Stimulated activated CD4-positive, alpha-beta T cell treated with anti-CD3 and anti-CD28 coated beads, Interleukin-4, amount 100 ng/mL, for 1 hour (primary cell): ENCODE measurements around the gene PAX3.
"Not testable (repeated sequence)": the region's sequence is repeated elsewhere in the genome, so short reads cannot be mapped to it uniquely, and the experiment has no call there.

Experiments used
- DNase-seq: peaks from one replicate; pipeline ENCODE4 v3.0.0-alpha.2; 2020

The PAX3 gene

DNA sequence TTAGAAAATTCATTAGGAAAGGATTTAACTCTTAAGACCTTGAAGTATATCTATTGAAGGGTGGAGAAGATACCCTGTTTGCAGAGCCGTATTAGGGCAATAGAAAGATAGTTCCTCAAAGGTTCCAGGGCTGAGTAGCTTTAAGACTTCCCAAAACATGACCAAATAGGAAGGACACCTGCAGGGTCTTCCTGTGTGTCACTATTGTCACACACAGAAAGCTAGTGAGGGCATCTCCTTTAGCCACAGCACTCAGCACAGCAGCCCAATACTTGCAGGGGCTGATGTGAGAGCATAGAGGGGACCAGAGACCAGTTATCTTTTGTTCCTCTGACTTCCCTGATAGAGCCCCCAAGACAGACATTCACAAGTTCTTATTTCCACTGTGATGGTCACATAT is 93.7 kb downstream of the PAX3 start:
- DNase-seq: no peak

DNA sequence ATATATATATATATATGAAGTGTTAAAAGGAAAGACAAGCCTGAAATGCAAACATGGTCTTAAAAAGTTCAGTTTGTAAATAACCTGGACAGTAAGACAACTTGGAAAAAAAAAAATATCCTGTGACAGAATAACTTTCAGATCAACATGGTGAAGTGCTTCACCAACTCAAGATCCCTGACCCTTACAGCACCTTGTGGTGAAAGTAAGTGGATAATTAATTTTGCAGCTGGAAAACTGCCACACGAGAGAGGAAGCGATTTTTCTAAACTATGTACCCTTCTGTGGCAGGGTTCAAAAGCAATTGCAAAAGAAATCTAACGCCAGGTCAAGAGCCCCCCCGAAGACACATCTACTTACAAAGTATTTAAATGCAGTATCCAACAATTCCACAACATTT is 95.8 kb downstream of the PAX3 start:
- DNase-seq: no peak

DNA sequence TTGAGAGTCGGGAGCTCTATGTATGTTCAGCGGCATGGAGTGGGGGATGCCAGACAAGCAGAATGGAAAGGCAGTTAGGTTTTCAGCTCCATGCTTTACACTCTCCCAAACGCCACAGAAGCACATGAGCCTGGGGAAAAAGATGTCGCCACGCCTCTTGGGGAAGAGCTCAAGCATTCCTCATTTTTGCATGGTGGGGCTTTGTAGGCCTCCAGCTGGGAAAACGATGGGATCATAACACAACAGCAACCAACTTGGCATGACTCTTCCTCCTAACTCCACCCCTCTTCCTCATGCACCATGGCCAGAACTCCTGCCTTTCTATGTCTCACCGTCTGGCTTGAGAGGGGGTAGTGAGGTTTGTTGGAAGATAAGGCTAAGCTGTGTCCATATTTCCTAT is 102.6 kb downstream of the PAX3 start:
- no peak for DNase-seq

DNA sequence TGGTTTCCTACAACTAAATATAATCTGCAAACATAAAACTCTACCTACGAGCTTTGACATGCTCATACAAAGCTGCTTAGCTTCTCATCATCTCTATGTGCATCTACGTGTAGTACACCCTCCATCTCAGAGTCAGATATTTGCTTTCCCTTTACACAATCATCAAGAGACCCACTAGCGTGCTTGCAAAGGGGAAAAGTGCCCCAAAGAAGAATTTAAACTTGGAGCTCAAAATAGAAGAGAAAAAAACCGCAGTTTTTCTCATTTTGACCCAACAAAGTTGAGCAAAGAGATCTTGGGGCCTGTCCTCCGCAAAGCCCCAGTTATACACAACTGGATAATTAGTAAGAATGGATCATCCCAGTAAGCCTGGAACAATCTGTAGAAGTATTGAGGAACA is 104.1 kb downstream of the PAX3 start:
- DNase-seq: no peak

DNA sequence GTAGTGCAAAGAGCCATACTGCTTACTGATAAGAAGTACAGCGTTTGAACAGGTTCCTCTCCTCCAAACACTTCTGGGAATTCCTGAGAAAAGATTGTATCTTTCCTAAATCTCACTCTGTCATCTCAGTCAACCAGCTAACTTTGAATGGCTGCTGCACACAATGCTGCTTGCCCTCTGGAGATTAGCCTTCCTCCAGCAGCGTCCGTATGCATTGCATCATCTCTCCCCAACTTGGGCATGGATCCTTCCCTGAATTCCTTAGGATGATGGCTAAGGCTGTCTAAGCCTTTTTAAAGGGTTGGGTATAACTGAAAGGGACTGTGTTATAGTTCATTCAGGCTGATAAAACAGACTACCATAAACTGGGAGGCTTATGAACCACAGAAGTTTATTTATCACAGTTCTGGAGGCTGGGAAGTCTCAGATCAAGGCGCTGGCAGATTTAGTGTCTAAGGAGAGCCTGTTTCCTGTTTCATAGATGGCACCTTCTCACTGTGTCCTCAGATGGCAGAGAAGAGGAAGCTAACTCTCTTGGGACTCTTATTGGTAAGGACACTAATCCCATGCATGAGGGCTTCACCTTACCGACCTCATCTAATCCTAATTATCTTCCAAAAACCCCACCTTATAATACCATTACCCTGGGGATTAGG is 105.3 kb downstream of the PAX3 start:
- DNase-seq: no peak

DNA sequence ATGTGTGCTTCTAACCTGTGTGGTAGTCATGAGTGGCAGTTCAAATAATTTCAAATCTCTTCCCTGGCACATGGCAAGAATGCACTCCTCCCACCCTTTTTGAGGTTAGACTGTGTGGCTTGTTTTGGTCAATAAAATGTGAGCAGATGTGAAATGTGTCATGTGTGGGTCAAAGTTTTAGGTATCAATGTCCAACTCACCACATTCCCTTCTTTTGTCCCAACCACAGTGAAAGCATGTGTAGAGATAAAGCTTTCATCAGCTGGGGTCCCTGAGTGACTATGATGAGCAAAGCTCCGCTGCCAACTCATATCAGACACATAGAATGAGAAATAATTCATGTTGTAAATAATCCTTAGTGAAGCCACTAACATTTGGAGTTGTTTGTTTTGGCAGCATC is 118.2 kb downstream of the PAX3 start:
- no peak for DNase-seq

DNA sequence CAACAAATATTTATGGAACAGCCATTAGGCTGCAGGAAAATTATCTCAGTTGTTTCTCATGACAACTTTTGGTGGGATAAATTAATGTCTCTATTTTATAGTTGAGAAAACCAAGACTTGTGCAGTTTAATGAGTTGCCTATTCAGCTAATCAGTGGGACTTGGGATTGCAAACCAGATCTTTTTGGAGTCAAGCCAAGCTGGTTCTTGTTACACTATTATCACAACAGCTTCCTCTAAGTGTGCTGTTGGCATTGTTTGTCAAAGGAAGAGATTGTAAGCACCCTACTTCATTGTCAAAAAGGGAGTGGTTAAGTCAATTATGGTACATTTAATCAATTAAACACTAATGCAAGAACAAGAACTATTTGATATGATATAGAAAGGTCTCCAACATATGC is 119.2 kb downstream of the PAX3 start:
- no peak for DNase-seq

DNA sequence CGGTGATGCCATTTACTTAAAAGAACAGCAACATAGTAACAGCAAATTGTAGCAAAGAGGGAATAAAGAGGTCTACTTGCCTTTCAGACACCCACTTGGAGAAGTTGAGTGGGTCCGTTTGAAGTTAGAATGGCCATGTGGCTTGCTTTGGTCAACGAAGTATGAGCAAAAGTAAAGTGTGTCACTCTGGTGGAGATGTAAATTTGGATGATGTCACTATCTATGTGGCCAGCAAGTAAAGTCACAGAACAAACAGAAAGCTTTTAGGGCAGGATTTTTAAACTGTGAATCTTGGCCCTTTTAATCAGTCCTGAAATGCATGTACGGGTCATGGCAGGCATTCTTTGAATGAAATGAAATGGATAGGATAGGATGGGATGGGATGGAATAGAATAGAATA is 120.3 kb downstream of the PAX3 start:
- no peak for DNase-seq

DNA sequence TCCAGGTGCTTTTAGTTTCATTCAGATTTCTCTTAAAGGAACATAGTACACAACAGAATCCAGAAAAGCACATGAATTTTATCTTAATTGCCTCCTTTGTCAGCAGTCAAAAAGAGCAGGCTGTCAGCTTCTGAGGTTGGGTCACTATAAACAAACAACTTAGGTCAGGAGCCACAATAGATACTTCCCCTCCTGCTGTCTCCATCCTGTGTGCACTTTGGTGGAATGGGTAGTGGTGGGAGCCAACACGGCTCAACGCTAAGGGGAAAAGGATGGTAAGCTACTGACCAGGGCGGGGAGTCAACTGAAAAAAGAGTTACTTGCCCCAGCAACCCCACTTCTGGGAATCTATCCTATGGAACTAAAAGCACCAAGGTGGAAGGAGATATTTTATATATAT is 121.9 kb downstream of the PAX3 start:
- no peak for DNase-seq

DNA sequence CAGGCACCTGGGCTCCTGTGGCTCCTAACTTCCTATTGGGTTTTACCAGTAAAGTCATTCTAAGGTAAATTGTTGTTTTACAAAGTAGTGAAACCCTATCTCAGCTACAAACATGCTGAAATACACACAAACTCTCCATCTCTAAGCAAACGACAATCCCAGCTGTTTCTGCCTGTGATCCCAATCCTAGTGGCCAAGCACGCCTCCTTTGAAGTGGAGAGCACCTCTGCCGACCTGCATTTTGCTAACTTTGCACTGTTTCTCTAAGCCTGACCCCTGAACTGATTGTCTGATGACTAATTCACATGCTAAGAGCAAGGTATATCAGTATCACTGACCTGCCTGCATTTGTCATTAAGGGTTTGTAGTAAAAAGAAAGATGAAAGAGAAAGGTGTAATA is 124.3 kb downstream of the PAX3 start:
- DNase-seq: no peak

DNA sequence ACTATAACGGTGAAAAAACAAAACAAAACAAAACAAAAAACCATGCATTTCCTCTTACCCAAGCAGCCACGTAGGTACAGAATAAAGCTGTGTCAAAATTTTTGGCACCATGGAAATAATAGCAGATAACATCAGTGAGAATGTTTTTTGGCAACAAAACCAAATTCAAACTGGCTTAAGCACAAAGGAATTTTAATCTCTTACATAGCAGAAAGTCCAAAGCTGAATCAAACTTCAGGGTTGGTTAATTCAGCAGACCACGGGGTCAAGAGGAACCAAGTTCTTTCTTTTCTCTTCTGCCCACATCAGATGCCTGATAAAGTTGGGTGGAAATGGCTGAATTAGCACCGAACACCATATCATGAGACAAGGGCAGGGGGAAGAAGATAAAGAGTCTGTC is 129.5 kb downstream of the PAX3 start:
- DNase-seq: no peak

DNA sequence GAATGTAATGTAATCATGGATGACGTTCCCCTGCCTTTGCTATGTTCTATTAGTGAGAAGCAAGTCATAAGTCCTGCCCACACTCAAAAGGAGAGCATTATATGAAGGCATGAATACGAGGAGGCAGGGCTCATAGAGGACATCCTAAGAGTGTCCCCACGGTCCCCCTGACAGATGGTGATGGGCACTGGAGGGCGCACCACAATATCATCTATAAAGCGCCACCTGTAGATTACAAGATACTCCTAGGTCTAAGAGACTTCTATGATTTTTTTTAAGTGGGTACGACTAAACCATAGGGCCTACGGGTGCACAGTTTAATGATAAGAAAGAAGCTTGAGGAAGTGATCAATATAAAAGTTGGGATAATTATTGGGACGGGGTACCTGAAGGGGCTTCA is 131.0 kb downstream of the PAX3 start:
- DNase-seq: no peak

DNA sequence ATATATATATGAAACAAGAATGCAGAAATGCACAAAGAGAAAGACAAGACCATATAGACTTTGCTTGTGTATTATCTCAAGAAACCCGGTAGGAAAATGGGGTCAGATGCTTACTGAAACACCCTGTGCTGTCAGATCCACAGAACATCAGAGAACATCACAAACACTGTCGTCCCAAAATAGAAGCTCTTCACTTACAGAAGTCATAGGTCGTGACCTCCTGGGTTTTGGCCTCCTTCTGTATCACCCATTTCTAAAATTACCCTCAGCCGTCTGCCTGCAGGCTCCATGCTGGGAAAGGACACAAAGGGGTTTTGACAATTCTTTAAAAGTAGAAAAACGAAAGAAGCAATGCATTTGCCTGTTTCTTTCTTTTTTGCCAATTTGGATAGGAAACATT is 137.9 kb downstream of the PAX3 start:
- no peak for DNase-seq

DNA sequence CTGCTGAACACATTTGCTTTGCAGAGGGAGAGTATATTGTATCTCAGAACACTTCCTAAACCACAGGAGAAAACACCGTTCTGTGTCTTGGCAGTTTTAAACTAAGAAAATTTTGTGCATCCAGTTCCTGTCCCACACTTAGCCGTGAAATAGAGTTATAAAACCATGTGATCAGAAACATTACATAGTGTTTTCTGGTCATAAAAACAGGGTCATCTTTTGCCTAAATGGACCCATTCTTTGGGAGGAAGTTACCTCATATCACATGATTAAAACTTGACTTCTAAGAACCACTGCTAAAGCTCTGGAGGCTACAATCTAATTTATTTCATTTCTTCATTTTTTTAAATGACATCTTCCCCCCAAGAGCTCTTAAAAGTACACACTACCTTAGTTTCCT is 138.7 kb downstream of the PAX3 start:
- DNase-seq: no peak

DNA sequence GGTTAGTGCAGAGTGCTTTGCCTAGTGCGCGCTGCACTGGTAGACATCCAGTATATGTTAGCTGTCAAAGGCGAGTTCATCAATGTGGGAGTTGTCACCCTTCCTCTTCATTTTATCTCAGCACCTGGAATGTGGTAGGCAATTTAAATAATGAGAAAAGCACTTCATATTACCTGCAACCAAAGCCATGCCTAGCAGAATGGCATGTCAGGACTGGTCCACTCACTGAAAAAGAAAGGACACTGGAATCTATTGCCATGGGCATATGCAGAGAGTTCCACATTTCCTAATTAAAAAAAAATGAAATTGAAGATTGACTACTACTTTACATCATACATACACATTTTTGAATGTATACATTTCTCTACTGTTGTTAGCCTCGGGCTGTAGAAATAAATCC is 139.6 kb downstream of the PAX3 start:
- DNase-seq: no peak

DNA sequence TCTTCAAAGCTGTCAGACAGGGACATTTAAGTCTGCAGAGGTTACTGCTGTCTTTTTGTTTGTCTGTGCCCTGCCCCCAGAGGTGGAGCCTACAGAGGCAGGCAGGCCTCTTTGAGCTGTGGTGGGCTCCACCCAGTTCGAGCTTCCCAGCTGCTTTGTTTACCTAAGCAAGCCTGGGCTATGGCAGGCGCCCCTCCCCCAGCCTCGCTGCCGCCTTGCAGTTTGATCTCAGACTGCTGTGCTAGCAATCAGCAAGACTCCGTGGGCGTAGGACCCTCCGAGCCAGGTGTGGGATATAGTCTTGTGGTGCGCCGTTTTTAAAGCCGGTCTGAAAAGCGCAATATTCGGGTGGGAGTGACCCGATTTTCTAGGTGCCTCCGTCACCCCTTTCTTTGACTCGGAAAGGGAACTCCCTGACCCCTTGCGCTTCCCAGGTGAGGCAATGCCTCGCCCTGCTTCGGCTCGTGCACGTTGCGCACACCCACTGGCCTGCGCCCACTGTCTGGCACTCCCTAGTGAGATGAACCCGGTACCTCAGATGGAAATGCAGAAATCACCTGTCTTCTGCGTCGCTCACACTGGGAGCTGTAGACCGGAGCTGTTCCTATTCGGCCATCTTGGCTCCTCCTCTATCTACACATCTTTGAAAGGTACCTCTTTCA is 143.7 kb downstream of the PAX3 start:
- DNase-seq: not testable (repeated sequence)
